PC-9 (cell line): ENCODE data around the gene EPHB2. TPM values are rescaled to one million over a fixed set of nuclear protein-coding genes. Genes with fewer than 3 reads are reported as not detected.

ENCODE experiments used
- BruUV-seq: library from RNA; stranded (reverse); fragments of 400-500 nt; replicated peaks from 2 replicates; lab custom pipeline; 2021; lab: Mats Ljungman, UMichigan
- CTCF ChIA-PET: fragments of 300-600 bp; sonication (Branson Sonifier 250); formaldehyde crosslinking; loops from one replicate; lab custom pipeline; 2022; ENCODE audit warnings: antibody characterized with exemption; lab: Charles Lee
- POLR2A ChIA-PET: fragments of 300-600 bp; sonication (Branson Sonifier 250); formaldehyde crosslinking; loops from one replicate; lab custom pipeline; 2022; ENCODE audit warnings: antibody characterized with exemption; ENCODE audit not compliant: unreplicated experiment; lab: Charles Lee
- DNase-seq, 2 experiments: peaks; one replicate each; pipeline versions ENCODE4 v3.0.0 to v3.0.0-alpha.2; 2015 to 2022; ENCODE audit warnings: mixed read lengths in 1 of 2
- H2AFZ ChIP-seq: fragments of 200-600 bp; sonication (generic); 2 replicates; pipeline ENCODE4 v1.8.1; 2017; ENCODE audit warnings: antibody characterized with exemption
- H3F3A ChIP-seq: fragments of 200-600 bp; sonication (generic); 2 replicates; pipeline ENCODE4 v1.8.1; 2017; ENCODE audit warnings: antibody characterized with exemption, mild to moderate bottlenecking, low read depth; ENCODE audit not compliant: insufficient read depth
- H3K27ac ChIP-seq: fragments of 200-600 bp; sonication (generic); 2 replicates; pipeline ENCODE4 v1.6.1; 2016; ENCODE audit warnings: mixed run types
- H3K27me3 ChIP-seq: fragments of 200-600 bp; sonication (generic); 2 replicates; pipeline ENCODE4 v1.6.1; 2016; ENCODE audit warnings: low read depth, mixed run types; ENCODE audit not compliant: insufficient read depth
- H3K36me3 ChIP-seq: fragments of 200-600 bp; sonication (generic); 2 replicates; pipeline ENCODE4 v1.6.1; 2016; ENCODE audit warnings: low read depth, mixed run types
- H3K4me1 ChIP-seq: fragments of 200-600 bp; sonication (generic); replicated peaks from 2 replicates; pipeline ENCODE4 v1.6.1; 2016; ENCODE audit warnings: mixed run types; ENCODE audit not compliant: insufficient read depth
- H3K4me2 ChIP-seq: fragments of 200-600 bp; sonication (generic); 2 replicates; pipeline ENCODE4 v1.6.1; 2017; ENCODE audit warnings: mixed run types
- H3K4me3 ChIP-seq: fragments of 200-600 bp; sonication (generic); 2 replicates; pipeline ENCODE4 v1.6.1; 2016; ENCODE audit warnings: mixed run types
- H3K79me2 ChIP-seq: fragments of 200-600 bp; sonication (generic); 2 replicates; pipeline ENCODE4 v1.6.1; 2017; ENCODE audit warnings: low read depth, mixed run types
- H3K9me2 ChIP-seq: fragments of 200-600 bp; sonication (generic); 2 replicates; pipeline ENCODE4 v1.8.1; 2017; ENCODE audit warnings: mild to moderate bottlenecking; ENCODE audit not compliant: insufficient read depth
- H3K9me3 ChIP-seq: fragments of 200-600 bp; sonication (generic); 2 replicates; pipeline ENCODE4 v1.8.1; 2016; ENCODE audit warnings: low read depth; ENCODE audit not compliant: insufficient read depth
- H4K20me1 ChIP-seq: fragments of 200-600 bp; sonication (generic); 2 replicates; pipeline ENCODE4 v1.8.1; 2017; ENCODE audit not compliant: insufficient read depth
- CTCF ChIP-seq: fragments of 200-600 bp; sonication (generic); conservative IDR thresholded peaks from 2 replicates; pipeline ENCODE4 v1.6.1; 2017; ENCODE audit warnings: mixed run types, antibody characterized with exemption, mild to moderate bottlenecking, moderate library complexity
- EZH2 ChIP-seq: fragments of 200-600 bp; sonication (generic); IDR thresholded peaks from 2 replicates; pipeline ENCODE4 v1.8.0; 2017; ENCODE audit warnings: antibody characterized with exemption, low read depth
- intact Hi-C: fragments of 100-400 bp; cut with micrococcal nuclease; formaldehyde crosslinking; loops from one replicate; pipeline ENCODE4 v1.10.0; 2022; ENCODE audit not compliant: unreplicated experiment
- total RNA-seq: library from RNA; stranded (reverse); gene quantifications from 2 replicates; pipeline ENCODE4 v1.2.3, GENCODE V29; 2021

The EPHB2 gene
- total RNA-seq, 1 experiment from 2014 or later, result 26.7 TPM

- CTCF ChIA-PET, result no interaction called here
- Histone ChIP-seq H2AFZ (no peak overlapping the region), H3K4me3 (no peak overlapping the region), H3K4me1 (no peaks in the 10 kb centered on the region), H3K9me3 (no peaks in the 10 kb centered on the region), H3K9me2 (no peaks in the 10 kb centered on the region), H3F3A (no peaks in the 10 kb centered on the region), H3K79me2 (no peaks in the 10 kb centered on the region), H3K36me3 (no peaks in the 10 kb centered on the region), H4K20me1 (no peaks in the 10 kb centered on the region), H3K27me3 (no peaks in the 10 kb centered on the region), H3K27ac (no peak overlapping the region), H3K4me2 (no peak overlapping the region)
- intact Hi-C loops, result no loop called here
- TF ChIP-seq CTCF (no peak), EZH2 (no peak)
- no peak for DNase-seq
- POLR2A ChIA-PET, result no interaction called here
- no TSS peak for BruUV-seq
These were observed 57.2 kb downstream of the EPHB2 start for GRCh38 chr1:22767852-22768251.

GRCh38 chr1:22769932-22770331, 59.3 kb downstream of the EPHB2 start:
- ChIA-PET POLR2A (no interaction called here), CTCF (interaction anchor here (1.6 kb wide), 1 partner anchor 65 kb away, joined by 3 read pairs; no protein-coding TSS in a partner anchor)
- TF ChIP-seq EZH2 (no peak), CTCF (no peak)
- DNase-seq, result no peak
- H2AFZ ChIP-seq, result no peak overlapping the region
- no peaks in the 10 kb centered on the region for H3K36me3 ChIP-seq
- H3K79me2 ChIP-seq, result no peaks in the 10 kb centered on the region
- no peaks in the 10 kb centered on the region for H3K9me3 ChIP-seq
- H3K4me3 ChIP-seq, result no peak overlapping the region
- H3K4me2 ChIP-seq, result no peak overlapping the region
- no peaks in the 10 kb centered on the region for H4K20me1 ChIP-seq
- H3K9me2 ChIP-seq, result no peaks in the 10 kb centered on the region
- H3K27ac ChIP-seq, result no peak overlapping the region
- H3F3A ChIP-seq, result no peaks in the 10 kb centered on the region
- no peaks in the 10 kb centered on the region for H3K27me3 ChIP-seq
- no TSS peak for BruUV-seq
- no peaks in the 10 kb centered on the region for H3K4me1 ChIP-seq
- intact Hi-C loops, result no loop called here

- no peaks in the 10 kb centered on the region for H3K36me3 ChIP-seq
- no peak overlapping the region for H3K4me2 ChIP-seq
- TF ChIP-seq EZH2, result no peak
- no peak for TF ChIP-seq CTCF
- no peaks in the 10 kb centered on the region for H4K20me1 ChIP-seq
- no peaks in the 10 kb centered on the region for H3K27me3 ChIP-seq
- no peak for DNase-seq
- no peak overlapping the region for H3K27ac ChIP-seq
- CTCF ChIA-PET, result no interaction called here
- H3K9me3 ChIP-seq, result no peaks in the 10 kb centered on the region
- POLR2A ChIA-PET, result no interaction called here
- no peak overlapping the region for H3K4me3 ChIP-seq
- no TSS peak for BruUV-seq
- H3F3A ChIP-seq, result no peaks in the 10 kb centered on the region
- intact Hi-C loops, result no loop called here
- no peak overlapping the region for H2AFZ ChIP-seq
- no peaks in the 10 kb centered on the region for H3K9me2 ChIP-seq
- H3K4me1 ChIP-seq, result no peaks in the 10 kb centered on the region
- H3K79me2 ChIP-seq, result no peaks in the 10 kb centered on the region
These were observed 61.4 kb downstream of the EPHB2 start for GRCh38 chr1:22772014-22772413.
